DND-41 (cell line): ENCODE results near the gene APPL2.

Experiments
- ATAC-seq: fragments of 200-7000 bp; cut with Tn5 transposase; 3 replicates; pipeline ENCODE4 v1.9.1; 2021; ENCODE audit warnings: low read depth; ENCODE audit not compliant: insufficient read depth
- DNase-seq: peaks from one replicate; pipeline ENCODE4 v3.0.0-alpha.2; 2020
- H2AFZ ChIP-seq: 2 replicates; pipeline ENCODE4 v1.6.0; 2012; ENCODE audit warnings: low read depth, low read length
- H3K27ac ChIP-seq: 2 replicates; pipeline ENCODE4 v1.5.1; 2012; ENCODE audit warnings: low read length, inconsistent platforms
- H3K27me3 ChIP-seq: fragments of 200-600 bp; sonication (generic); 2 replicates; pipeline ENCODE4 v1.6.0; 2012; ENCODE audit warnings: low read length, mild to moderate bottlenecking, inconsistent platforms; ENCODE audit not compliant: insufficient read depth, poor library complexity
- H3K36me3 ChIP-seq: 2 replicates; pipeline ENCODE4 v1.5.1; 2012; ENCODE audit warnings: low read length, inconsistent platforms; ENCODE audit not compliant: insufficient read depth
- H3K4me1 ChIP-seq: 2 replicates; pipeline ENCODE4 v1.5.1; 2012; ENCODE audit warnings: mild to moderate bottlenecking, low read length; ENCODE audit not compliant: insufficient read depth
- H3K4me2 ChIP-seq: 2 replicates; pipeline ENCODE4 v1.6.0; 2012; ENCODE audit warnings: mild to moderate bottlenecking, moderate library complexity, low read length, inconsistent platforms; ENCODE audit not compliant: insufficient read depth
- H3K4me3 ChIP-seq, 2 experiments: fragments of 200-600 bp in 1 of 2; shearing (Covaris generic) in 1 of 2; 2 replicates each; pipeline ENCODE4 v1.5.1; 2012 to 2016; ENCODE audit warnings: inconsistent platforms in 2 of 2, low read length in 2 of 2, mild to moderate bottlenecking in 2 of 2, low read depth in 1 of 2, moderate library complexity in 1 of 2
- H3K79me2 ChIP-seq: 2 replicates; pipeline ENCODE4 v1.6.0; 2012; ENCODE audit warnings: low read length, inconsistent platforms; ENCODE audit not compliant: insufficient read depth
- H3K9ac ChIP-seq: 2 replicates; pipeline ENCODE4 v1.6.0; 2012; ENCODE audit warnings: low read depth, mild to moderate bottlenecking, inconsistent platforms, low read length, moderate library complexity
- H3K9me3 ChIP-seq: 2 replicates; pipeline ENCODE4 v1.5.1; 2012; ENCODE audit warnings: low read length, moderate library complexity, mild to moderate bottlenecking, inconsistent platforms; ENCODE audit not compliant: insufficient read depth, severe bottlenecking
- H4K20me1 ChIP-seq: 2 replicates; pipeline ENCODE4 v1.6.0; 2012; ENCODE audit warnings: low read length; ENCODE audit not compliant: insufficient read depth
- CTCF ChIP-seq: IDR thresholded peaks from 2 replicates; pipeline ENCODE4 v1.5.1; 2012; ENCODE audit warnings: borderline replicate concordance, low read length, moderate library complexity, mild to moderate bottlenecking; ENCODE audit not compliant: poor library complexity, severe bottlenecking; ENCODE audit errors: extremely low read depth
- EZH2 ChIP-seq: IDR thresholded peaks from 3 replicates; pipeline ENCODE4 v1.6.1; 2012; ENCODE audit warnings: borderline replicate concordance, low read depth, mild to moderate bottlenecking, moderate library complexity, low read length, inconsistent platforms; ENCODE audit not compliant: severe bottlenecking

The APPL2 gene

GRCh38 chr12:105219261-105220028 is 16.5 kb downstream of the APPL2 start:
- no peaks in the 10 kb centered on the region for H3K4me1 ChIP-seq
- H3K36me3 ChIP-seq = peaks cover 77% of the 10 kb centered on the region
- H4K20me1 ChIP-seq = no peaks in the 10 kb centered on the region
- H3K4me2 ChIP-seq = no peak overlapping the region
- no peak for TF ChIP-seq EZH2
- no peak overlapping the region for H3K9ac ChIP-seq
- H3K4me3 ChIP-seq = no peak overlapping the region
- no peaks in the 10 kb centered on the region for H3K27me3 ChIP-seq
- no peaks in the 10 kb centered on the region for H3K9me3 ChIP-seq
- DNase-seq (no peak), ATAC-seq (no peak)
- H3K27ac ChIP-seq = no peak overlapping the region
- no peaks in the 10 kb centered on the region for H3K79me2 ChIP-seq
- H2AFZ ChIP-seq = no peak overlapping the region

- no peaks in the 10 kb centered on the region for H3K79me2 ChIP-seq
- H3K27ac ChIP-seq = no peak overlapping the region
- peaks cover 76% of the 10 kb centered on the region for H3K36me3 ChIP-seq
- no peak overlapping the region for H3K9ac ChIP-seq
- no peak overlapping the region for H3K4me3 ChIP-seq
- H3K9me3 ChIP-seq = no peaks in the 10 kb centered on the region
- no peaks in the 10 kb centered on the region for H4K20me1 ChIP-seq
- H2AFZ ChIP-seq = no peak overlapping the region
- no peak overlapping the region for H3K4me2 ChIP-seq
- H3K4me1 ChIP-seq = no peaks in the 10 kb centered on the region
- H3K27me3 ChIP-seq = no peaks in the 10 kb centered on the region
- DNase-seq (no peak), ATAC-seq (no peak)
- no peak for TF ChIP-seq CTCF
- TF ChIP-seq EZH2 = no peak
Observed at GRCh38 chr12:105218434-105218833, 17.5 kb downstream of the APPL2 start.

- no peaks in the 10 kb centered on the region for H3K4me1 ChIP-seq
- DNase-seq (no peak), ATAC-seq (no peak)
- no peaks in the 10 kb centered on the region for H4K20me1 ChIP-seq
- H3K4me3 ChIP-seq = no peak overlapping the region
- H3K36me3 ChIP-seq = peaks cover 53% of the 10 kb centered on the region
- H3K79me2 ChIP-seq = no peaks in the 10 kb centered on the region
- H3K27ac ChIP-seq = no peak overlapping the region
- TF ChIP-seq EZH2 = no peak
- no peak for TF ChIP-seq CTCF
- H2AFZ ChIP-seq = no peak overlapping the region
- H3K9ac ChIP-seq = no peak overlapping the region
- no peak overlapping the region for H3K4me2 ChIP-seq
- no peaks in the 10 kb centered on the region for H3K9me3 ChIP-seq
- no peaks in the 10 kb centered on the region for H3K27me3 ChIP-seq
Observed at GRCh38 chr12:105214670-105215375, 21.2 kb downstream of the APPL2 start.

- Histone ChIP-seq H3K9ac (no peak overlapping the region), H4K20me1 (no peaks in the 10 kb centered on the region), H2AFZ (no peak overlapping the region), H3K27ac (no peak overlapping the region), H3K27me3 (no peaks in the 10 kb centered on the region), H3K4me3 (no peak overlapping the region), H3K4me1 (no peaks in the 10 kb centered on the region), H3K36me3 (peaks cover 53% of the 10 kb centered on the region), H3K9me3 (no peaks in the 10 kb centered on the region), H3K4me2 (no peak overlapping the region), H3K79me2 (no peaks in the 10 kb centered on the region)
- no peak for DNase-seq
- no peak for ATAC-seq
- no peak for TF ChIP-seq EZH2
- TF ChIP-seq CTCF = no peak
Observed at GRCh38 chr12:105214148-105214547, 21.8 kb downstream of the APPL2 start.
